ENCODE measurements around the gene ESRP2. TPM values are rescaled to one million over a fixed set of nuclear protein-coding genes. Genes with fewer than 3 reads are reported as not detected.

The ESRP2 gene
- total RNA-seq, 4 donors from 2014 or later, result 0.17 to 2.1 (median 0.52) TPM

DNA sequence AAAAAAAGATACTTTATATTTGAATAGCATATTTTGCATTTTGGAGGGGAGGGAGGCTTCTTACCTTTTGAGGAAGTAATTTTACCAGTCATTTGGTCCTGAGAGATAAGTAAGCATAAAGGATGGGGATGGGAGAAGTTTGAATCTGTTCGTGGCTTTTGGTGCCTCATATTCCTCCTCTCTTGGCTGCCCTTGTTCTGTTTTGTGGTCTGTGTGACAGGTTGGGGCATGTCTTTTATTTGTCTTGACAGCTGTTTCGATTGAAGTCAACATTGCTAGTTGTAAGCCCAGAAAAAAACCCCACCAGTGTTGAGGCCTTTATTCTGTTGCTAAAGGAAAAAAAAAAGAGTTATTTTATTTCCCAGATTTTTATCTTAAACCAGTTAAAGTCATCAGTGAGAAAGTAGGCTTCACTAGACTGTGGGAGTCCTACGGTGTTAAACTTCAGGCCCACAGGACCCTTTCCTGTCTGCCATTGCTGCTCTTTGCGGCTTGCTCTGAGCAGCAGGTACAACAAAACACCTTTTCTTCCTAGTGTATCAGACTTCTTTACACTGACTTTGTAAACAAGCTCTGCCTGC lies 39.8 kb upstream of the ESRP2 start:
- 36% methylated on average over 4 of the region's 4 CpGs for WGBS
- no peak for DNase-seq (ENCODE audit: extremely low spot score)
- intact Hi-C loops (cut with DNase I), result no loop called here
- Histone ChIP-seq H3K36me3 (peaks cover 10 to 67% (median 22%) of the 10 kb centered on the region in 4 donors), H3K27ac (replicated peaks in 1 of 4) (peak overlapping the region; percentile 66 to 77 (median 71)), H3K4me1 (peaks cover 31 to 64% (median 49%) of the 10 kb centered on the region in 4 donors), H3K4me3 (no peak overlapping the region), H3K27me3 (no peaks in the 10 kb centered on the region), H3K9me3 (no peaks in the 10 kb centered on the region)
- TF ChIP-seq POLR2AphosphoS5 (IDR thresholded peaks at IDR 0.05) (no peak), POLR2A (IDR thresholded peaks at IDR 0.05; ENCODE audit: low read depth) (no peak), EP300 (IDR thresholded peaks at IDR 0.05) (no peak)
- TF ChIP-seq, protein P1, sequence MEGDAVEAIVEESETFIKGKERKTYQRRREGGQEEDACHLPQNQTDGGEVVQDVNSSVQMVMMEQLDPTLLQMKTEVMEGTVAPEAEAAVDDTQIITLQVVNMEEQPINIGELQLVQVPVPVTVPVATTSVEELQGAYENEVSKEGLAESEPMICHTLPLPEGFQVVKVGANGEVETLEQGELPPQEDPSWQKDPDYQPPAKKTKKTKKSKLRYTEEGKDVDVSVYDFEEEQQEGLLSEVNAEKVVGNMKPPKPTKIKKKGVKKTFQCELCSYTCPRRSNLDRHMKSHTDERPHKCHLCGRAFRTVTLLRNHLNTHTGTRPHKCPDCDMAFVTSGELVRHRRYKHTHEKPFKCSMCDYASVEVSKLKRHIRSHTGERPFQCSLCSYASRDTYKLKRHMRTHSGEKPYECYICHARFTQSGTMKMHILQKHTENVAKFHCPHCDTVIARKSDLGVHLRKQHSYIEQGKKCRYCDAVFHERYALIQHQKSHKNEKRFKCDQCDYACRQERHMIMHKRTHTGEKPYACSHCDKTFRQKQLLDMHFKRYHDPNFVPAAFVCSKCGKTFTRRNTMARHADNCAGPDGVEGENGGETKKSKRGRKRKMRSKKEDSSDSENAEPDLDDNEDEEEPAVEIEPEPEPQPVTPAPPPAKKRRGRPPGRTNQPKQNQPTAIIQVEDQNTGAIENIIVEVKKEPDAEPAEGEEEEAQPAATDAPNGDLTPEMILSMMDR (IDR thresholded peaks at IDR 0.05), result no peak

DNA sequence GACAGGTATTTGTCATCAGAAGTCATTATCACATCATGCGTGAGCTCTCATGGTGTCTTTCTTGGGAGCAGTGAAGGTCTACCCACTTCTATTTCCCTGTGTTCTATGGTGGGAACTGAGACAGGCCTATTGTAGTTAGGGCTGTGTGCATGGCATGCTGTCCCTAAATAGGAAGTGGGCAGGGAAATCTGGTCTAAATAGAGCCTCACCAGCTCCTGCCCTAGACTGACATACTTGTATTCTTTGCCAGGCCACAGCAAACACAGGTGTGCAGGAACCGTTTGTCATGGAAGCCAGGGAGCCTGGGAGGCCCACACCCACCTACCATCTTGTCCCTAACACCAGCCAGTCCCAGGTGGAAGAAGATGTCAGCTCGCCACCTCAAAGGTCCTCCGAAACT lies 38.5 kb upstream of the ESRP2 start:
- no peaks in the 10 kb centered on the region for H3K9me3 ChIP-seq
- intact Hi-C loops (cut with DNase I), result no loop called here
- peaks cover 33 to 67% (median 62%) of the 10 kb centered on the region in 4 donors for H3K4me1 ChIP-seq
- peak overlapping the region in 3 of 4 donors; percentile 15 to 69 (median 19) for H3K27ac ChIP-seq (replicated peaks in 1 of 4)
- no peak for TF ChIP-seq POLR2AphosphoS5 (IDR thresholded peaks at IDR 0.05)
- WGBS, result 94% methylated on average over 4 of the region's 4 CpGs
- H3K36me3 ChIP-seq, result peaks cover 10 to 56% (median 19%) of the 10 kb centered on the region in 4 donors
- H3K4me3 ChIP-seq, result no peak overlapping the region
- DNase-seq (ENCODE audit: extremely low spot score), result no peak
- H3K27me3 ChIP-seq, result no peaks in the 10 kb centered on the region

DNA sequence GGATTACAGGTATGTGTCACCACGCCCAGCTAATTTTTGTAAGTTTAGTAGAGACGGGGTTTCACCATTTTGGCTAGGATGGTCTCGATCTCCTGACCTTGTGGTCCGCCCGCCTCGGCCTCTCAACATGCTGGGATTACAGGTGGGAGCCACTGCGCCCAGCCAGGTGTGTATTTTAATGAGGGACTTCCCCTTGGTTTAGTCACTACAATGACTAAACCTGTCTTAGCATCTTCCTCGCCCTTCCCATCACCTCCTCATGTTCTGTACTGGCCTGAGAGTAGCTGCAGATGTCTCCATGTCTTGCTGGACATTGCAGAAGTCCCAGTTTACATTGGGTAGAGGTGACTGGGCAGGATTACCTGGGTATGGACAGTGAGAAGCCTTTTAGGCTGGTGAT lies 38.0 kb upstream of the ESRP2 start:
- Histone ChIP-seq H3K36me3 (peaks cover 10 to 50% (median 17%) of the 10 kb centered on the region in 4 donors), H3K9me3 (no peaks in the 10 kb centered on the region), H3K27me3 (no peaks in the 10 kb centered on the region), H3K4me3 (no peak overlapping the region), H3K27ac (replicated peaks in 1 of 4) (peak overlapping the region in 1 of 4 donors; percentile 15), H3K4me1 (peaks cover 37 to 69% (median 66%) of the 10 kb centered on the region in 4 donors)
- no peak for DNase-seq (ENCODE audit: extremely low spot score)
- TF ChIP-seq, protein P1 (IDR thresholded peaks at IDR 0.05), result no peak
- WGBS, result 95% methylated on average over 8 of the region's 8 CpGs
- intact Hi-C loops (cut with DNase I), result no loop called here

DNA sequence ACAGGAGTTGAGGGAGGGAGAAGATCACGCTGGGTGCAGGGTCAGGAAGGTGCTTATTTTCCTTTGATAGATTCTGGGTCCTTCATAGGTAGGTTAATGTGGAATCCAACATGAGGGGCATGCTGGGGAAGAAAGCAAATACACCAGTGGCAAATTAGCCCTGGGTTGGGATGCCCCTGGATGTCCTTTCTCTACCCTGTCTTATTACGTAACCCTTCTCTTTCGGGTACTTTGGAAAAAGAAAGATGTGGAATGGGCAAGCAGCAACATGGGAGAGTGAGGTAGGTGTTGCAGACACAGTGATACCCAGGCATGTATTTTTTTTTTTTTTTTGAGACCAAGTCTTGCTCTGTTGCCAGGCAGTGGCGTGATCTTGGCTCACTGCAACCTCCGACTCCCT lies 37.5 kb upstream of the ESRP2 start:
- no peaks in the 10 kb centered on the region for H3K9me3 ChIP-seq
- intact Hi-C loops (cut with DNase I), result no loop called here
- H3K27me3 ChIP-seq, result no peaks in the 10 kb centered on the region
- H3K4me3 ChIP-seq, result no peak overlapping the region
- TF ChIP-seq EP300 (IDR thresholded peaks at IDR 0.05) (no peak), POLR2AphosphoS5 (IDR thresholded peaks at IDR 0.05) (no peak)
- H3K27ac ChIP-seq (replicated peaks in 1 of 4), result no peak overlapping the region
- peaks cover 10 to 50% (median 17%) of the 10 kb centered on the region in 4 donors for H3K36me3 ChIP-seq
- no peak for DNase-seq (ENCODE audit: extremely low spot score)
- H3K4me1 ChIP-seq, result peaks cover 41 to 73% (median 70%) of the 10 kb centered on the region in 4 donors
- WGBS, result 95% methylated on average over 5 of the region's 5 CpGs

DNA sequence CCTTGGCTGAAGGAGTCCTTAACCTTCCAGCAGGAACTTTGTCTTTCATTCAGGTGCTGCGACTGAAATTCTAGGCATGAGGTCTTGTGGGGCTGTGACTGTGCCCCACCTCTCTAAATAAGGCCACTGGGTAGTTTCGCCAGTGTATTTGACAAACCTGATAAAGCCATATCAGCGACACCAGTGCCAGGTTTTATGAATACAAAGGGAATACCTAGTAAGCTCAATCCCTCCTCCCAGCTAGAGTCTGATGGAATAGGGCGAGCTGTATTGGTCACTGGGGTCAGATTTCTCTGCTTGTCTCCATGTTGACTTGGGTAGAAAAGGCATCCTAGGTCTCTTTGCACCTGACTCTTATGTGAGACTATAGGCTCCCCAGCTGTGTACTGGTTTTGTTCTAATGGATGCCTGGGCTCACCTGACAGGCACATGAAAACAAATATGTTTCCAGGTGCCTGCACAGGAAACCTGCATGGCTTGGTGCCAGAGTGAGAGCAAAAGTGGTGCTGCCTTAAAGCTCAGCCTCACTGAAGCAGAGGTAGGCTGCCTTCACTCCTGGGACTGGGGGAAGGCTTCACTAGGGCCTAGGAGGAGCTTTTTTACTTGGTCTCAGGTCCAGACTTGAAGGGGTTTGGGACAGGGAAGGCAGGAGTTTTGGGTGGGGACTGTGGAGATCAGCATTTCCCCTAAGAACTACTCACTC lies 36.7 kb upstream of the ESRP2 start:
- Histone ChIP-seq H3K4me1 (peaks cover 49 to 81% (median 74%) of the 10 kb centered on the region in 4 donors), H3K9me3 (no peaks in the 10 kb centered on the region), H3K4me3 (no peak overlapping the region), H3K27me3 (no peaks in the 10 kb centered on the region), H3K36me3 (peaks cover 10 to 55% (median 15%) of the 10 kb centered on the region in 4 donors), H3K27ac (replicated peaks in 1 of 4) (peak overlapping the region in 1 of 4 donors; percentile 13)
- TF ChIP-seq EP300 (IDR thresholded peaks at IDR 0.05), result no peak
- no peak for TF ChIP-seq POLR2A (IDR thresholded peaks at IDR 0.05; ENCODE audit: low read depth)
- no peak for TF ChIP-seq POLR2AphosphoS5 (IDR thresholded peaks at IDR 0.05)
- TF ChIP-seq, protein P1 (IDR thresholded peaks at IDR 0.05), result no peak
- no peak for DNase-seq (ENCODE audit: extremely low spot score)
- 95% methylated on average over 4 of the region's 4 CpGs for WGBS
- intact Hi-C loops (cut with DNase I), result no loop called here
